H1 (cell line): ENCODE measurements around the gene WDR33. TPM values are rescaled to one million over a fixed set of nuclear protein-coding genes. Genes with fewer than 3 reads are reported as not detected.

Source experiments
- CTCF ChIA-PET: fragments of 300-600 bp; sonication (Branson Sonifier 250); formaldehyde crosslinking; loops from one replicate; lab custom pipeline; 2021; ENCODE audit not compliant: partially characterized antibody; lab: Charles Lee
- POLR2A ChIA-PET: fragments of 300-600 bp; sonication (Branson Sonifier 250); formaldehyde crosslinking; loops from one replicate; lab custom pipeline; 2021; ENCODE audit warnings: inconsistent platforms; ENCODE audit not compliant: partially characterized antibody; lab: Charles Lee
- DNase-seq, 2 experiments: peaks; one replicate each; pipeline versions ENCODE4 v3.0.0 to v3.0.0-alpha.2; 2010 to 2022; ENCODE audit warnings: low spot score in 2 of 2, low read depth in 1 of 2, mixed read lengths in 1 of 2
- FAIRE-seq: peaks from 2 replicates; lab custom pipeline; 2011; peaks lifted over from hg19 to GRCh38; lab: Jason Lieb, UNC
- H2AFZ ChIP-seq: 2 replicates; pipeline ENCODE4 v1.8.1; 2012; ENCODE audit warnings: low read length, inconsistent platforms
- H2AK5ac ChIP-seq: 2 replicates; pipeline ENCODE4 v1.6.1; 2013; ENCODE audit warnings: low read depth, low read length
- H2BK120ac ChIP-seq: replicated peaks from 2 replicates; pipeline ENCODE3; 2013; ENCODE audit warnings: low read depth, low read length, inconsistent platforms
- H2BK12ac ChIP-seq: 2 replicates; pipeline ENCODE4 v1.6.1; 2013; ENCODE audit warnings: low read depth, low read length
- H2BK15ac ChIP-seq: 2 replicates; pipeline ENCODE4 v1.6.1; 2013; ENCODE audit warnings: low read length
- H2BK20ac ChIP-seq: 2 replicates; pipeline ENCODE4 v1.6.1; 2013; ENCODE audit warnings: low read length
- H2BK5ac ChIP-seq: 2 replicates; pipeline ENCODE4 v1.6.1; 2013; ENCODE audit warnings: low read depth, low read length
- H3K14ac ChIP-seq: 2 replicates; pipeline ENCODE4 v1.6.1; 2013; ENCODE audit warnings: inconsistent platforms; ENCODE audit not compliant: insufficient read length
- H3K18ac ChIP-seq: 2 replicates; pipeline ENCODE4 v1.6.1; 2013; ENCODE audit warnings: low read length; ENCODE audit errors: extremely low read depth
- H3K23ac ChIP-seq: 2 replicates; pipeline ENCODE4 v1.6.1; 2013; ENCODE audit warnings: inconsistent platforms; ENCODE audit not compliant: insufficient read length
- H3K23me2 ChIP-seq: 2 replicates; pipeline ENCODE4 v1.6.1; 2013; ENCODE audit warnings: low read depth, low read length
- H3K27ac ChIP-seq: 2 replicates; pipeline ENCODE4 v1.6.1; 2011; ENCODE audit warnings: low read depth, low read length, inconsistent platforms
- H3K27me3 ChIP-seq, 4 experiments: replicated peaks in 1 of 4; 1 replicate in 1 of 4; 2 replicates in 3 of 4; pipeline versions ENCODE4 v1.6.1 to v1.8.1; 2011 to 2013; ENCODE audit warnings: low read length in 3 of 4, mild to moderate bottlenecking in 3 of 4, inconsistent platforms in 2 of 4, mixed read lengths in 2 of 4, moderate library complexity in 1 of 4; ENCODE audit not compliant: control insufficient read depth in 3 of 4, insufficient read depth in 3 of 4; ENCODE audit errors: extremely low read depth in 1 of 4
- H3K36me3 ChIP-seq, 4 experiments: 2 replicates each; pipeline versions ENCODE4 v1.6.1 to v1.8.1; 2011 to 2013; ENCODE audit warnings: mild to moderate bottlenecking in 4 of 4, low read length in 3 of 4, moderate library complexity in 2 of 4, control low read depth in 1 of 4, inconsistent platforms in 1 of 4; ENCODE audit not compliant: insufficient read depth in 4 of 4, control insufficient read depth in 2 of 4
- H3K4ac ChIP-seq: replicated peaks from 2 replicates; pipeline ENCODE3; 2013; ENCODE audit warnings: low read length, low read depth, mixed read lengths, inconsistent platforms; ENCODE audit not compliant: insufficient read length
- H3K4me1 ChIP-seq, 4 experiments: replicated peaks in 1 of 4; 1 replicate in 1 of 4; 2 replicates in 3 of 4; pipeline versions ENCODE4 v1.6.1 to v1.8.1; 2011 to 2013; ENCODE audit warnings: low read length in 3 of 4, inconsistent platforms in 2 of 4, mixed read lengths in 1 of 4; ENCODE audit not compliant: insufficient read depth in 4 of 4, control insufficient read depth in 3 of 4
- H3K4me2 ChIP-seq, 2 experiments: 2 replicates each; pipeline versions ENCODE4 v1.6.1 to v1.8.1; 2011 to 2013; ENCODE audit warnings: low read depth in 2 of 2, low read length in 2 of 2, control low read depth in 1 of 2, inconsistent platforms in 1 of 2, mild to moderate bottlenecking in 1 of 2; ENCODE audit not compliant: insufficient read depth in 1 of 2
- H3K4me3 ChIP-seq, 4 experiments: fragments of 200-600, 300-600 bp in 1 of 4; sonication (generic), shearing (Covaris generic), sonication (Bioruptor Twin) in 1 of 4; 2 replicates each; pipeline versions ENCODE4 v1.5.1 to v1.8.1; 2011 to 2016; ENCODE audit warnings: low read length in 4 of 4, low read depth in 3 of 4, control low read depth in 2 of 4, inconsistent platforms in 2 of 4, mild to moderate bottlenecking in 2 of 4, mixed read lengths in 1 of 4, moderate library complexity in 1 of 4; ENCODE audit not compliant: insufficient read depth in 2 of 4; ENCODE audit errors: extremely low read depth in 1 of 4
- H3K56ac ChIP-seq: replicated peaks from 2 replicates; pipeline ENCODE3; 2013; ENCODE audit warnings: low read depth, mild to moderate bottlenecking, mixed read lengths, low read length, inconsistent platforms; ENCODE audit not compliant: insufficient read length
- H3K79me1 ChIP-seq: 2 replicates; pipeline ENCODE4 v1.6.1; 2013; ENCODE audit warnings: low read depth, low read length, control low read depth
- H3K79me2 ChIP-seq, 2 experiments: 2 replicates each; pipeline versions ENCODE4 v1.6.1 to v1.8.1; 2012 to 2013; ENCODE audit warnings: low read length in 2 of 2, mild to moderate bottlenecking in 2 of 2, inconsistent platforms in 1 of 2; ENCODE audit not compliant: insufficient read depth in 2 of 2, control insufficient read depth in 1 of 2
- H3K9ac ChIP-seq, 4 experiments: replicated peaks in 1 of 4; 1 replicate in 1 of 4; 2 replicates in 3 of 4; pipeline versions ENCODE4 v1.6.1 to v1.8.1; 2011 to 2013; ENCODE audit warnings: low read depth in 3 of 4, low read length in 3 of 4, control low read depth in 2 of 4, mild to moderate bottlenecking in 2 of 4, moderate library complexity in 2 of 4, inconsistent platforms in 1 of 4; ENCODE audit errors: extremely low read depth in 1 of 4
- H3K9me3 ChIP-seq, 2 experiments: 2 replicates each; pipeline versions ENCODE4 v1.6.1 to v1.8.1; 2012 to 2013; ENCODE audit warnings: mild to moderate bottlenecking in 2 of 2, moderate library complexity in 2 of 2, control low read depth in 1 of 2, inconsistent platforms in 1 of 2, low read depth in 1 of 2, low read length in 1 of 2, mixed read lengths in 1 of 2; ENCODE audit not compliant: insufficient read depth in 2 of 2
- H4K20me1 ChIP-seq, 2 experiments: replicated peaks in 1 of 2; 2 replicates each; pipeline versions ENCODE3 to v1.8.1; 2011 to 2013; ENCODE audit warnings: inconsistent platforms in 2 of 2, low read length in 2 of 2, mild to moderate bottlenecking in 1 of 2; ENCODE audit not compliant: insufficient read depth in 2 of 2, control insufficient read depth in 1 of 2
- H4K5ac ChIP-seq: 2 replicates; pipeline ENCODE4 v1.6.1; 2013; ENCODE audit warnings: low read length, low read depth, mixed read lengths, inconsistent platforms; ENCODE audit not compliant: insufficient read length
- H4K8ac ChIP-seq: 2 replicates; pipeline ENCODE4 v1.8.0; 2013; ENCODE audit warnings: mild to moderate bottlenecking, moderate library complexity, low read length, inconsistent platforms; ENCODE audit not compliant: insufficient read depth; ENCODE audit errors: extremely low read depth
- H4K91ac ChIP-seq: replicated peaks from 2 replicates; pipeline ENCODE3; 2013; ENCODE audit warnings: low read length, mixed read lengths, inconsistent platforms; ENCODE audit not compliant: insufficient read length
- BCL11A ChIP-seq, 2 experiments: IDR thresholded peaks; one replicate each; pipeline ENCODE4 v1.6.1; 2011; ENCODE audit warnings: low read depth in 2 of 2, low read length in 2 of 2, mild to moderate bottlenecking in 2 of 2
- CBX5 ChIP-seq: fragments of 300-800, 300-1000 bp; sonication (generic); IDR thresholded peaks from 2 replicates; pipeline ENCODE4 v1.7.1; 2016; ENCODE audit warnings: antibody characterized with exemption, low read length, low read depth
- CEBPB ChIP-seq: IDR thresholded peaks from 2 replicates; pipeline ENCODE4 v1.6.1; 2012; ENCODE audit warnings: low read depth, low read length
- CREB1 ChIP-seq: IDR thresholded peaks from 2 replicates; pipeline ENCODE4 v1.6.1; 2012; ENCODE audit warnings: inconsistent platforms
- EGR1 ChIP-seq: IDR thresholded peaks from 2 replicates; pipeline ENCODE4 v1.6.1; 2011; ENCODE audit warnings: low read depth, low read length, borderline replicate concordance
- GABPA ChIP-seq: IDR thresholded peaks from 2 replicates; pipeline ENCODE4 v1.6.1; 2011; ENCODE audit warnings: mild to moderate bottlenecking, low read length, moderate library complexity, borderline replicate concordance; ENCODE audit not compliant: insufficient read depth
- HDAC2 ChIP-seq, 2 experiments: fragments of 300-600 bp in 1 of 2; sonication (generic) in 1 of 2; IDR thresholded peaks; 2 replicates each; pipeline ENCODE4 v1.6.1; 2011 to 2012; ENCODE audit warnings: low read depth in 2 of 2, low read length in 2 of 2, mild to moderate bottlenecking in 2 of 2, moderate library complexity in 2 of 2, borderline replicate concordance in 1 of 2, inconsistent platforms in 1 of 2
- JUND ChIP-seq: IDR thresholded peaks from 2 replicates; pipeline ENCODE4 v1.6.1; 2011; ENCODE audit warnings: mild to moderate bottlenecking, improper control_type of control experiment, low read length
- KDM1A ChIP-seq: fragments of 200-600, 300-600 bp; sonication (generic); IDR thresholded peaks from 2 replicates; pipeline ENCODE4 v1.7.1; 2016; ENCODE audit warnings: mild to moderate bottlenecking, low read length, borderline replicate concordance
- POLR2A ChIP-seq, 2 experiments: IDR thresholded peaks; 1 replicate in 1 of 2; 2 replicates in 1 of 2; pipeline ENCODE4 v1.6.1; 2011; ENCODE audit warnings: low read depth in 2 of 2, low read length in 2 of 2, mild to moderate bottlenecking in 2 of 2; ENCODE audit errors: control extremely low read depth in 1 of 2
- SIN3A ChIP-seq, 2 experiments: IDR thresholded peaks in 1 of 2; conservative IDR thresholded peaks in 1 of 2; 2 replicates each; pipeline ENCODE4 v1.6.1; 2011 to 2012; ENCODE audit warnings: low read length in 2 of 2, improper control_type of control experiment in 1 of 2, low read depth in 1 of 2, mild to moderate bottlenecking in 1 of 2
- TAF7 ChIP-seq: optimal IDR thresholded peaks from 2 replicates; pipeline ENCODE3; 2011; ENCODE audit warnings: low read depth, mild to moderate bottlenecking, inconsistent platforms, low read length, moderate library complexity, borderline replicate concordance
- WGBS, 2 experiments: shearing (Covaris generic) in 1 of 2; methylation state at CpG; one replicate each; pipeline versions ENCODE4 v1.1.6 to v1.1.7; 2013 to 2015; ENCODE audit warnings: low lambda C conversion rate in 2 of 2, mixed read lengths in 2 of 2, inconsistent platforms in 1 of 2, low coverage in 1 of 2, missing lambda C conversion rate in 1 of 2; ENCODE audit not compliant: insufficient replicate concordance in 2 of 2, insufficient coverage in 1 of 2, insufficient read length in 1 of 2; ENCODE audit errors: extremely low coverage in 1 of 2, missing lambda C conversion rate in 1 of 2; 5-methylcytosine and 5-hydroxymethylcytosine counted together
- polyA plus RNA-seq, 7 experiments: library from polyadenylated mRNA; depleted of rRNA in 3 of 7; stranded (reverse) in 5 of 7; unstranded in 2 of 7; fragments of >200 nt in 5 of 7; fragments of 200-250 nt in 2 of 7; gene quantifications; 1 replicate in 5 of 7; 2 replicates in 1 of 7; 4 replicates in 1 of 7; pipeline versions ENCODE4 v1.2.1 to v1.2.3, GENCODE V29; 2011 to 2013; ENCODE audit warnings: missing spikeins in 2 of 7, mixed read lengths in 2 of 7
- total RNA-seq: library from RNA; stranded (reverse); fragmentation: NEBNext Ultra II Directional; extraction: Animal tissue kit (Norgen Biotek cat#: 25700); gene quantifications from 2 replicates; pipeline ENCODE4 v1.2.1, GENCODE V29; 2021

The WDR33 gene
- total and polyA plus RNA-seq, 2 of the 8 experiments (the other 6 are each of a cell fraction or from before 2014, with no cell fraction given): 18.1 to 82.7 TPM

GRCh38 chr2:127670055-127670956, 140.7 kb downstream of the WDR33 start:
- Histone ChIP-seq H3K4ac (no peak overlapping the region), H2BK120ac (no peak overlapping the region), H2BK20ac (no peak overlapping the region), H3K27me3 (peaks cover 9 to 39% (median 21%) of the 10 kb centered on the region in 4 experiments), H3K18ac (no peak overlapping the region), H4K91ac (no peak overlapping the region), H4K5ac (no peak overlapping the region), H3K4me3 (no peak overlapping the region), H3K36me3 (no peaks in the 10 kb centered on the region), H2BK5ac (no peak overlapping the region), H3K79me2 (no peaks in the 10 kb centered on the region), H3K56ac (no peak overlapping the region), H3K4me1 (no peaks in the 10 kb centered on the region; a peak in 1 of 7 replicates), H3K14ac (no peak overlapping the region), H3K23me2 (peaks cover 2% of the 10 kb centered on the region; the same call in 1 of the 2 replicates), H2AK5ac (0 out of 2 replicates have a peak overlapping the region, but pooled peaks have one; percentile 24), H2BK12ac (no peak overlapping the region), H3K4me2 (no peak overlapping the region), H3K23ac (no peak overlapping the region), H2BK15ac (no peak overlapping the region), H4K20me1 (no peaks in the 10 kb centered on the region), H3K79me1 (peaks cover 2% of the 10 kb centered on the region; the same call in 1 of the 2 replicates), H3K27ac (no peak overlapping the region), H2AFZ (no peak overlapping the region), H4K8ac (no peak overlapping the region), H3K9me3 (no peaks in the 10 kb centered on the region), H3K9ac (no peak overlapping the region)
- CTCF ChIA-PET: no interaction called here
- POLR2A ChIA-PET: no interaction called here
- FAIRE-seq (no peak), DNase-seq (no peak)
- 92% methylated on average over 10 of the region's 10 CpGs; no CpG with 5 or more reads in 1 of the 2 experiments for WGBS, 2 experiments
- TF ChIP-seq KDM1A (no peak), JUND (no peak), CBX5 (no peak), SIN3A (conservative IDR thresholded peaks at IDR 0.05 in 1 of 2, IDR thresholded peaks at IDR 0.05 in 1 of 2; ENCODE audit: low read depth in 1 of 2, low read length in 2 of 2) (no peak), BCL11A (IDR thresholded peaks at IDR 0.05; ENCODE audit: low read depth in 2 of 2, low read length in 2 of 2) (no peak), TAF7 (no peak), HDAC2 (IDR thresholded peaks at IDR 0.05; ENCODE audit: borderline replicate concordance in 1 of 2, low read depth in 2 of 2, low read length in 2 of 2) (no peak), CREB1 (no peak), GABPA (no peak), CEBPB (no peak), EGR1 (no peak), POLR2A (IDR thresholded peaks at IDR 0.05; ENCODE audit: control extremely low read depth in 1 of 2, low read depth in 2 of 2, low read length in 2 of 2) (no peak)
